Ishikawa (cell line): ENCODE data around the gene NDFIP2.

ENCODE experiments used
- EP300 ChIP-seq: IDR thresholded peaks from 2 replicates; pipeline ENCODE4 v1.6.1; 2012; ENCODE audit warnings: borderline replicate concordance
- USF1 ChIP-seq: IDR thresholded peaks from 2 replicates; pipeline ENCODE4 v1.6.1; 2012

- TF ChIP-seq USF1 = no peak
- no peak for TF ChIP-seq EP300
Observed at GRCh38 chr13:79452239-79452913, 28.6 kb upstream of the NDFIP2 start.
